Measurements from ENCODE around the gene APOC1. TPM values are rescaled to one million over a fixed set of nuclear protein-coding genes. Genes with fewer than 3 reads are reported as not detected.

Gene APOC1
- total RNA-seq, 1 donor from 2014 or later = 816 TPM

DNA sequence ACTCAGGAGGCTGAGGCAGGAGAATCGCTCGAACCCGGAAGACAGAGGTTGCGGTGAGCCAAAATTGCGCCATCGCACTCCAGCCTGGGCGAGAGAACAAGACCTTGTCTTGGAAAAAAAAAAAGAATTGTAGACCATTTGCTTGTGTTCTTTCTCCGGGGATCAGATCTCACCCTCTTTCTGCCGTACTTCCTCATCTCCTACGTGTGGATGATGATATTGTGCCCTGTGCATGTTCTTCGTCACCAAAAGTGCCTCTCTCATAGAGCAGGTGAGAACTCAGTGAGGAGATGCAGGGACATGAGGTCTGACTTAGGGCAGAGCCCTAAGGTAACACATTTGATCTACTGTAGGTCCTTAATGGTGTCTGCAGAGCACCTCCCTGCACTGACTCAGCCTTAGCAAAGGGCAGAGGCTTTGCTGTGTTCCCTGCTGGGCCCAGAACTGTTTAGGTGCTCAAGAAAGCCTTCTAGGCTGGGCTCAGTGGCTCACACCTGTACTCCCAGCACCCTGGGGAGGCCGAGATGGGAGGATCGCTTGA, 32.7 kb downstream of the APOC1 start:
- Histone ChIP-seq H3K27me3 (ENCODE audit: low read depth) (no peaks in the 10 kb centered on the region), H3K4me3 (no peak overlapping the region), H3K36me3 (peaks cover 16% of the 10 kb centered on the region), H3K9me3 (no peaks in the 10 kb centered on the region), H3K4me1 (peaks cover 9% of the 10 kb centered on the region), H3K27ac (no peak overlapping the region)
- DNase-seq (no peak), ATAC-seq (no peak)
- TF ChIP-seq, protein P1, sequence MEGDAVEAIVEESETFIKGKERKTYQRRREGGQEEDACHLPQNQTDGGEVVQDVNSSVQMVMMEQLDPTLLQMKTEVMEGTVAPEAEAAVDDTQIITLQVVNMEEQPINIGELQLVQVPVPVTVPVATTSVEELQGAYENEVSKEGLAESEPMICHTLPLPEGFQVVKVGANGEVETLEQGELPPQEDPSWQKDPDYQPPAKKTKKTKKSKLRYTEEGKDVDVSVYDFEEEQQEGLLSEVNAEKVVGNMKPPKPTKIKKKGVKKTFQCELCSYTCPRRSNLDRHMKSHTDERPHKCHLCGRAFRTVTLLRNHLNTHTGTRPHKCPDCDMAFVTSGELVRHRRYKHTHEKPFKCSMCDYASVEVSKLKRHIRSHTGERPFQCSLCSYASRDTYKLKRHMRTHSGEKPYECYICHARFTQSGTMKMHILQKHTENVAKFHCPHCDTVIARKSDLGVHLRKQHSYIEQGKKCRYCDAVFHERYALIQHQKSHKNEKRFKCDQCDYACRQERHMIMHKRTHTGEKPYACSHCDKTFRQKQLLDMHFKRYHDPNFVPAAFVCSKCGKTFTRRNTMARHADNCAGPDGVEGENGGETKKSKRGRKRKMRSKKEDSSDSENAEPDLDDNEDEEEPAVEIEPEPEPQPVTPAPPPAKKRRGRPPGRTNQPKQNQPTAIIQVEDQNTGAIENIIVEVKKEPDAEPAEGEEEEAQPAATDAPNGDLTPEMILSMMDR (IDR thresholded peaks at IDR 0.05) = no peak
- intact Hi-C loops (cut with DNase I) = no loop called here

DNA sequence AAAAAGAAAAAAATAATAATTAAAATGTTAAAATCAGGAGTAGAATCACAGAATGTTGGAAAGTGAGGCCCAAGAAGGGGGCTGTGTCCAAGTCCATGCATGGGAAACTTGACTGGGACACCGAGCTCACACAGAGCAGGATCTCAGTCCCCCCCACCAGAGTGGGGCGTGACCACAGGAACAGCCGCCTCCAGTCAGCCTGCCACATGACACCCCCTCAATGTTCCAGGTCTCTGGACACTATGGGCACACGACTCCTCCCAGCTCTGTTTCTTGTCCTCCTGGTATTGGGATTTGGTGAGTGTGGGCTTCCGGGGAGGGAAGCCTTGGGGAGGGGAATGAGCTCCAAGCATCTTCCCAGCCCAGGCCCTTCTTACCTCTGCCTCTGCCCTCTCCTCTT, 33.8 kb downstream of the APOC1 start:
- Histone ChIP-seq H3K9me3 (no peaks in the 10 kb centered on the region), H3K4me1 (peaks cover 9% of the 10 kb centered on the region), H3K36me3 (peaks cover 16% of the 10 kb centered on the region), H3K27me3 (ENCODE audit: low read depth) (no peaks in the 10 kb centered on the region), H3K27ac (no peak overlapping the region), H3K4me3 (no peak overlapping the region)
- intact Hi-C loops (cut with DNase I) = no loop called here
- ATAC-seq (no peak), DNase-seq (no peak)
- TF ChIP-seq, protein P1 (IDR thresholded peaks at IDR 0.05) = no peak

DNA sequence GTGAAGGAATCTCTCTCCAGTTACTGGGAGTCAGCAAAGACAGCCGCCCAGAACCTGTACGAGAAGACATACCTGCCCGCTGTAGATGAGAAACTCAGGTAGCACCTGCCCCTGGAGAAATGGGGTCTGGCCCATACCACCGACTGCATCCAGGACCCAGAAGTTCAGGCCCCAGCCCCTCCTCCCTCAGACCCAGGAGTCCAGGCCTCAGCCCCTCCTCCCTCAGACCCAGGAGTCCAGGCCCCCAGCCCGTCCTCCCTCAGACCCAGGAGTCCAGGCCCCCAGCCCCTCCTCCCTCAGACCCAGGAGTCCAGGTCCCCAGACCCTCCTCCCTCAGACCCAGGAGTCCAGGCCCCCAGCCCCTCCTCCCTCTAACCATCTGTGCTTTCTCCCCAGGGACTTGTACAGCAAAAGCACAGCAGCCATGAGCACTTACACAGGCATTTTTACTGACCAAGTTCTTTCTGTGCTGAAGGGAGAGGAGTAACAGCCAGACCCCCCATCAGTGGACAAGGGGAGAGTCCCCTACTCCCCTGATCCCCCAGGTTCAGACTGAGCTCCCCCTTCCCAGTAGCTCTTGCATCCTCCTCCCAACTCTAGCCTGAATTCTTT, 34.5 kb downstream of the APOC1 start:
- no peaks in the 10 kb centered on the region for H3K27me3 ChIP-seq (ENCODE audit: low read depth)
- no peaks in the 10 kb centered on the region for H3K9me3 ChIP-seq
- H3K27ac ChIP-seq = no peak overlapping the region
- TF ChIP-seq, protein P1 (IDR thresholded peaks at IDR 0.05) = no peak
- no peak for ATAC-seq
- peaks cover 14% of the 10 kb centered on the region for H3K4me1 ChIP-seq
- intact Hi-C loops (cut with DNase I) = no loop called here
- peaks cover 16% of the 10 kb centered on the region for H3K36me3 ChIP-seq
- no peak for DNase-seq
- no peak overlapping the region for H3K4me3 ChIP-seq

DNA sequence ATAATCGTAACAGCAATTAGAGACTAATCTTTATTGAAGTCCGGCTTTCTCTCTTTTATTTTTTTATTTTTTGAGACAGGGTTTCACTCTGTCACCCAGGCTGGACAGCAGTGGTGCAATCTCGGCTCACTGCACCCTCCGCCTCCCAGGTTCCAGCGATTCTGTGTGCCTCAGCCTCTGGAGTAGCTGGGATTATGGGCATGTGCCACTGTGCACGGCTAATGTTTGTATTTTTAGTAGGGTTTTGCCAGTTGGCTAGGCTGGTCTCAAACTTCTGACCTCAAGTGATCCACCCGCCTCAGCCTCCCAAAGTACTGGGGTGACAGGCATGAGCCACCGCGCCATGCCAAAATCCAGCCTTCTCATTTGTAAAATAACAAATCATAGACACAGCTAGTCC, 35.1 kb downstream of the APOC1 start:
- no peak overlapping the region for H3K27ac ChIP-seq
- peaks cover 16% of the 10 kb centered on the region for H3K36me3 ChIP-seq
- ATAC-seq (no peak), DNase-seq (no peak)
- intact Hi-C loops (cut with DNase I) = no loop called here
- peaks cover 21% of the 10 kb centered on the region for H3K4me1 ChIP-seq
- H3K4me3 ChIP-seq = no peak overlapping the region
- TF ChIP-seq, protein P1 (IDR thresholded peaks at IDR 0.05) = no peak
- no peaks in the 10 kb centered on the region for H3K9me3 ChIP-seq
- H3K27me3 ChIP-seq (ENCODE audit: low read depth) = no peaks in the 10 kb centered on the region

DNA sequence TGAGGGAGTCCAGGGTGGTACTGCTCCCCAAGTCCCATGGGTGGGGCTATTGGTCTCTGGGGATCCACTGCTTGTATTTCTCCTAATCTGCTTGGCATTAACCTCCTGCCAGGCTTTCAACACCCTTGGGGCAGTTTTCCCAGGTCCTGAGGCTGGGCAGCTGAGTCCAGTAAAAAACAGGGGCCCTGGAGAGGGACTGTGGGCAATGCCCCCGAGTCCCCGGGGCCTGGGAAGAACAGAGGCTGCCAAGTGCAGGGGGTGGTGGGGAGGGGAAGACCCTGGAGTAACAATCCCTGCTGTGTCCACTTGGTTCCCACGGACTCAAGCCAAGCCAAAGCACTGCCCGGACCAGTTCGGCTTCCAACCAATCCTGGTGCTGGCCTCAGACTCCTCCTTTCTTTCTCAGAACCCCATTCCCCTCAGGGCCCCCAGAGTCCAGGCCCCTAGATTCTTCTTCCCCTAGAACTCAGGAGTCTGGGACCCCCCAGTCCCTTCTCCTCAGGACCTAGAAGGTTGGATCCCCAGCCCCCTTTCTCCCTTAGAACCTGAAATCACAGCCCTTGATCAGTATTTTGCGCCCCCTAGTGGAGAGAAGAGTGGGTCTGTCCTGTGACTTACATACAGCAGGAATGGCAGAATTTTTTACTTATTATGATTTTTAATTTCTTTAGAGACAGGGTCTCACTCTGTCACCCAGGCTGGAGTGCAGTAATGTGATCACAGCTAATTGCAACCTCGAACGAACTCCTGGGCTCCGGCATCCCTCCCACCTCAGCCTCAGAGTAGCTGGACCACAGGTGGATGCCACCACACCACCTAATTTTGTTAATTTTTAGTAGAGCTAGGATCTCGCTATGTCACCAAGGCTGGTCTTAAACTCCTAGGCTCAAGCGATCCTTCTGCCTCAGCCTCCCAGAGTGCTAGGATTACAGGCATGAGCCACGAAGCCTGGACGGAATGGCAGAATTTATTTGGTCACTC, 37.1 kb downstream of the APOC1 start:
- no peak overlapping the region for H3K4me3 ChIP-seq
- H3K27me3 ChIP-seq (ENCODE audit: low read depth) = no peaks in the 10 kb centered on the region
- no peak for ATAC-seq
- intact Hi-C loops (cut with DNase I) = no loop called here
- no peak overlapping the region for H3K27ac ChIP-seq
- no peak for DNase-seq
- no peaks in the 10 kb centered on the region for H3K9me3 ChIP-seq
- H3K36me3 ChIP-seq = peaks cover 16% of the 10 kb centered on the region
- TF ChIP-seq, protein P1 (IDR thresholded peaks at IDR 0.05) = peak; percentile 82
- H3K4me1 ChIP-seq = peaks cover 29% of the 10 kb centered on the region
